ENCODE measurements around the gene RALY. TPM values are rescaled to one million over a fixed set of nuclear protein-coding genes. Genes with fewer than 3 reads are reported as not detected.

The RALY gene
- total and polyA plus RNA-seq, 7 experiments from 2014 or later, result 99.0 to 202 (median 121) TPM

DNA sequence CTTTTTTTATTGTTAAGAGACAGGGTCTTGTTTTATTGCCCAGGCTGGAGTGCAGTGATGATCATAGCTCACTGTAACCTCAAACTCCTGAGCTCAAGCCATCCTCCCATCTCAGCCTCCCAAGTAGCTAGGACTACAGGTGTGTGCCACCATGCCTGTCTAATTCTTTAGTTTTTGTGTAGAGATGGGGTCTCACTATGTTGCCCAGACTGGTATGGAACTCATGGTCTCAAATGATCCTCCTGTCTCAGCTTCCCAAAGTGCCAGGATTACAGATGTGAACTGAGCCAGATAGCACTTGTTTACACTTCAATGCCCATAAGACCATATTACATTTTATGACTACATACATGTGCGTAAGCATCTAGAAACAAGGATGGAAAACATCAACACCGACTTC is 100.2 kb downstream of the RALY start:
- ChIA-PET CTCF (interaction anchor here (0.6 kb wide), 1 partner anchor 1789 kb away, joined by 4 read pairs; no protein-coding TSS in a partner anchor), POLR2A (interaction anchor here (1.1 kb wide), 2 partner anchors 10 to 18 kb away, joined by 3 read pairs; partner anchors contain the start of gene EIF2S2)
- no peak for DNase-seq
- peaks cover 0 to 19% (median 3%) of the 10 kb centered on the region in 7 donors for H3K4me1 Mint-ChIP-seq
- Histone ChIP-seq H3K36me3 (ENCODE audit: control insufficient read depth in 2 of 3, insufficient read depth in 3 of 3, low read length in 3 of 3) (peaks cover 22 to 91% (median 27%) of the 10 kb centered on the region in 3 experiments), H3K4me1 (ENCODE audit: control insufficient read depth in 2 of 2, insufficient read depth in 2 of 2, low read length in 2 of 2) (no peaks in the 10 kb centered on the region), H3K27me3 (ENCODE audit: control insufficient read depth in 2 of 2, insufficient read depth in 2 of 2, low read length in 2 of 2) (no peaks in the 10 kb centered on the region), H3K4me3 (ENCODE audit: low read length) (no peak overlapping the region), H3K27ac (ENCODE audit: low read depth, low read length) (no peak overlapping the region), H3K9me3 (ENCODE audit: control insufficient read depth in 2 of 3, low read length in 3 of 3) (no peaks in the 10 kb centered on the region)
- no peaks in the 10 kb centered on the region for H3K27me3 Mint-ChIP-seq
- peaks cover 0 to 64% (median 39%) of the 10 kb centered on the region in 5 donors for H3K36me3 Mint-ChIP-seq
- no peaks in the 10 kb centered on the region for H3K9me3 Mint-ChIP-seq
- ATAC-seq, result no peak
- H3K27ac Mint-ChIP-seq, result peak overlapping the region in 7 of 9 donors; percentile 23 to 83 (median 73)
- intact Hi-C loops (cut with micrococcal nuclease), result loop anchor here in 1 of 2 donors (2.0 kb wide), 1 partner anchor 17 kb away; no protein-coding TSS in a partner anchor
- H3K4me3 Mint-ChIP-seq, result no peak overlapping the region

DNA sequence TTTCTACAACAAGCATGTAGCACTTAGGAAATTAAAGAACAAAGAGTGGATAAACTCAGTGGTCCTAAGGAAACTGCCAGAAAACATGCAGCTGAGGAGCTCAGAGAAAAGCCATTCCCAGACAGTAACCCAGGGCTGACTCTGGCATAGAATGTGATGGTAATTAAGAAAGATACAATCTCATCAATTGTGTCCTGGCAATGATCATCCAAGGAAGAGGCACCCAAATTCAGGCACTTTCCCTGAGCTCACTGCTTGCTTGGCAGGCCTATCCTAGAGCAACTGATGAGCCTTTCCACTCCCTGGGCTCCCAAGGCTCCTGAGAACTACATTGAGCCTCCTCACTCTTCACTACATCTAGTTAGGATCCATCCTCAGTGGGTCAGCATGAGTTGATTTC is 102.1 kb downstream of the RALY start:
- Mint-ChIP-seq H3K4me3 (no peak overlapping the region), H3K27ac (peak overlapping the region in 3 of 9 donors; percentile 59 to 70 (median 67)), H3K9me3 (no peaks in the 10 kb centered on the region), H3K27me3 (no peaks in the 10 kb centered on the region), H3K36me3 (peaks cover 0 to 56% (median 41%) of the 10 kb centered on the region in 5 donors), H3K4me1 (peaks cover 0 to 26% (median 8%) of the 10 kb centered on the region in 7 donors)
- Histone ChIP-seq H3K4me1 (ENCODE audit: control insufficient read depth in 2 of 2, insufficient read depth in 2 of 2, low read length in 2 of 2) (no peaks in the 10 kb centered on the region), H3K27me3 (ENCODE audit: control insufficient read depth in 2 of 2, insufficient read depth in 2 of 2, low read length in 2 of 2) (no peaks in the 10 kb centered on the region), H3K4me3 (ENCODE audit: low read length) (no peak overlapping the region), H3K27ac (ENCODE audit: low read depth, low read length) (no peak overlapping the region), H3K9me3 (ENCODE audit: control insufficient read depth in 2 of 3, low read length in 3 of 3) (no peaks in the 10 kb centered on the region), H3K36me3 (ENCODE audit: control insufficient read depth in 2 of 3, insufficient read depth in 3 of 3, low read length in 3 of 3) (peaks cover 19 to 90% (median 27%) of the 10 kb centered on the region in 3 experiments)
- ATAC-seq (no peak), DNase-seq (no peak)
- ChIA-PET POLR2A (interaction anchor here (1.3 kb wide), 1 partner anchor 16 kb away, joined by 7 read pairs; the partner anchor contains the start of gene EIF2S2), CTCF (no interaction called here)
- intact Hi-C loops (cut with micrococcal nuclease), result loop anchor here (1.0 to 2.0 kb wide), 2 partner anchors 12 to 15 kb away; no protein-coding TSS in a partner anchor

DNA sequence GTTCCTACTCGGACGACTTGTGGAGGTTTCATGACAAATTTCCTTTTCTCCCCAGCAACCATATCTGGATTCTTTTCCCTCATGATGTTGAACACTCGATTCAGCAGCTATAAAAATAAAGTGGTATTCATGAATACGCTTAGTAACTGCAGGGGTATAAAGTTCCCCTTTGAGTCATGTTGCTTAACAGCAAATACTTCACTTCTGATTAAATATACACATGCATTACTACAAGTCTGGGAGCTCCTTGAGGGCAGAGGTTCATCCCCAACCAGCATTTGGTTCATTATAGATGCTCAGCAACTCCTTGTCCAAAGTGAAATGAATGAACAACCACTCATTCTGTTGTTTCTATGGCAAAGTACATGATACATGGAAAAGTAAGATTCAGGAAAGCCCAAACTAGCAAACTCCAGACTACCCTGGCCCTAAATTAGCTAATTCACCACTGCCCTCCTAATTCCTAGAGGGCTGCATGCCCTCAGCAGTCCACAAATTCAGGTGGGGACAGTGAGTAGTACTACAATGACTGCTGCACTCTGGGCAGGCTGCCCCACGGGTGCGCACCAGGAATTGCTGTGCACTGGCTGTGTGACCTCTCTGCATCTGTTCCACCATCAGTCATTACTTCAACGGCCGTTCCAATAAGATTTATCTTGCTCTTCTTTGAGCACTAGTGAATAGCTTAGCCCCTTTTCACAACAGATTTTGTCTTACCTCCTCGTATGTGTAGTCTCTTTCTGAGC is 103.2 kb downstream of the RALY start:
- POLR2A ChIA-PET, result interaction anchor here (0.7 to 1.3 kb wide), 2 partner anchors 15 to 16 kb away, joined by 3 to 7 read pairs; partner anchors contain the start of gene EIF2S2
- CTCF ChIA-PET, result no interaction called here
- no peak for ATAC-seq

DNA sequence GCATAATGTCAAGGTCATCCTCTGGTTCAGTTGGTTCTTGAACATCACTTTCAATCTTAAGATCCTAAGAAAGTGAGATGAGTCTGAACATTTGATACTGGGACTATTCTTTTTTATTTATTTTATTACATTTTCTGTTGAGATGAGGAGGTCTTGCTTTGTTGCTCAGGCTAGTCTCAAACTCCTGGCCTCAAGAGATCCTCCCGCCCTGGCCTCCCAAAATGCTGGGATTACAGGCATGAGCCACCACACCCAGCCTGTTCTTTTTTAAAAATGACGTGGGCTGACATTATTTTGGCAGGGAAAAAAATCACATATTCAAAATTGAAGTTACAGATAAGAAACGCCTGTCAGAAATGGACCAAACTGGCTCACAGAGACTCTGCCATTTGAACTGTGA is 104.9 kb downstream of the RALY start:
- no peak for DNase-seq
- CTCF ChIA-PET, result no interaction called here
- no peak for ATAC-seq
- Mint-ChIP-seq H3K27ac (peak overlapping the region in 4 of 9 donors; percentile 20 to 40 (median 24)), H3K36me3 (peaks cover 0 to 52% (median 41%) of the 10 kb centered on the region in 5 donors), H3K4me3 (no peak overlapping the region), H3K4me1 (peaks cover 4 to 32% (median 14%) of the 10 kb centered on the region in 7 donors), H3K27me3 (no peaks in the 10 kb centered on the region), H3K9me3 (no peaks in the 10 kb centered on the region)
- H3K27ac ChIP-seq (ENCODE audit: low read depth, low read length), result no peak overlapping the region
- H3K9me3 ChIP-seq (ENCODE audit: control insufficient read depth in 2 of 3, low read length in 3 of 3), result no peaks in the 10 kb centered on the region
- H3K4me1 ChIP-seq (ENCODE audit: control insufficient read depth in 2 of 2, insufficient read depth in 2 of 2, low read length in 2 of 2), result no peaks in the 10 kb centered on the region
- H3K4me3 ChIP-seq (ENCODE audit: low read length), result no peak overlapping the region
- H3K36me3 ChIP-seq (ENCODE audit: control insufficient read depth in 2 of 3, insufficient read depth in 3 of 3, low read length in 3 of 3), result peaks cover 22 to 92% (median 27%) of the 10 kb centered on the region in 3 experiments
- intact Hi-C loops (cut with micrococcal nuclease), result no loop called here
- H3K27me3 ChIP-seq (ENCODE audit: control insufficient read depth in 2 of 2, insufficient read depth in 2 of 2, low read length in 2 of 2), result no peaks in the 10 kb centered on the region
- POLR2A ChIA-PET, result no interaction called here

More for the DNA sequence above, 103.2 kb downstream of the RALY start:
- Mint-ChIP-seq H3K36me3 (peaks cover 0 to 52% (median 36%) of the 10 kb centered on the region in 5 donors), H3K27me3 (no peaks in the 10 kb centered on the region), H3K4me3 (no peak overlapping the region), H3K9me3 (no peaks in the 10 kb centered on the region), H3K4me1 (peaks cover 3 to 26% (median 8%) of the 10 kb centered on the region in 7 donors), H3K27ac (peak overlapping the region in 6 of 9 donors; percentile 42 to 72 (median 50))
- no peak overlapping the region for H3K27ac ChIP-seq (ENCODE audit: low read depth, low read length)
- H3K27me3 ChIP-seq (ENCODE audit: control insufficient read depth in 2 of 2, insufficient read depth in 2 of 2, low read length in 2 of 2), result no peaks in the 10 kb centered on the region
- intact Hi-C loops (cut with micrococcal nuclease), result loop anchor here in 1 of 2 donors (1.0 kb wide), 1 partner anchor 11 kb away; no protein-coding TSS in a partner anchor
- H3K9me3 ChIP-seq (ENCODE audit: control insufficient read depth in 2 of 3, low read length in 3 of 3), result no peaks in the 10 kb centered on the region
- no peaks in the 10 kb centered on the region for H3K4me1 ChIP-seq (ENCODE audit: control insufficient read depth in 2 of 2, insufficient read depth in 2 of 2, low read length in 2 of 2)
- no peak overlapping the region for H3K4me3 ChIP-seq (ENCODE audit: low read length)
- DNase-seq, result no peak
- peaks cover 19 to 93% (median 27%) of the 10 kb centered on the region in 3 experiments for H3K36me3 ChIP-seq (ENCODE audit: control insufficient read depth in 2 of 3, insufficient read depth in 3 of 3, low read length in 3 of 3)

DNA sequence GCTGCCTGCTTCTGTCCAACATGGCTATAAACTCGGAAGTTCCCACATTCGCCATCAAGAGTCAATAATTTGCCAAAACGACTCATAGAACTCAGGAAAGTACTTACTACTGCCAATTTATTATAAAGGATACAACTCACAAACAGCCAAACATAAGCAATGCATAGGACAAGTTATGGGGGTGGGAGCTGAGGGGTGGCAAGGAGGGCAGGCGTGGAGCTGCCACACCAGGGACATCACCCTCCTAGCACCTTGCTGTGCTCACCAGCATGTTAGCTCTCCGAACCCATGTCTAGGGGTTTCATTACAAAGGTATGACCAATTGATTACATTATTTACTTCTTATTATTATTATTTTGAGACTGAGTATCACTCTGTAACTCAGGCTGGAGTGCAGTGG is 106.0 kb downstream of the RALY start:
- H3K4me3 Mint-ChIP-seq, result no peak overlapping the region
- no peak for DNase-seq
- peaks cover 8 to 37% (median 23%) of the 10 kb centered on the region in 7 donors for H3K4me1 Mint-ChIP-seq
- no peaks in the 10 kb centered on the region for H3K9me3 Mint-ChIP-seq
- peak overlapping the region in 6 of 9 donors; percentile 10 to 64 (median 46) for H3K27ac Mint-ChIP-seq
- no peak for ATAC-seq
- intact Hi-C loops (cut with micrococcal nuclease), result no loop called here
- Histone ChIP-seq H3K27ac (ENCODE audit: low read depth, low read length) (no peak overlapping the region), H3K27me3 (ENCODE audit: control insufficient read depth in 2 of 2, insufficient read depth in 2 of 2, low read length in 2 of 2) (no peaks in the 10 kb centered on the region), H3K4me3 (ENCODE audit: low read length) (no peak overlapping the region), H3K9me3 (ENCODE audit: control insufficient read depth in 2 of 3, low read length in 3 of 3) (no peaks in the 10 kb centered on the region), H3K4me1 (ENCODE audit: control insufficient read depth in 2 of 2, insufficient read depth in 2 of 2, low read length in 2 of 2) (no peaks in the 10 kb centered on the region), H3K36me3 (ENCODE audit: control insufficient read depth in 2 of 3, insufficient read depth in 3 of 3, low read length in 3 of 3) (peaks cover 29 to 96% (median 33%) of the 10 kb centered on the region in 3 experiments)
- CTCF ChIA-PET, result no interaction called here
- H3K36me3 Mint-ChIP-seq, result peaks cover 6 to 54% (median 47%) of the 10 kb centered on the region in 5 donors
- no peaks in the 10 kb centered on the region for H3K27me3 Mint-ChIP-seq
- POLR2A ChIA-PET, result interaction anchor here (0.9 to 1.7 kb wide), 2 partner anchors 13 to 30 kb away, joined by 3 to 7 read pairs; partner anchors contain the start of gene EIF2S2

DNA sequence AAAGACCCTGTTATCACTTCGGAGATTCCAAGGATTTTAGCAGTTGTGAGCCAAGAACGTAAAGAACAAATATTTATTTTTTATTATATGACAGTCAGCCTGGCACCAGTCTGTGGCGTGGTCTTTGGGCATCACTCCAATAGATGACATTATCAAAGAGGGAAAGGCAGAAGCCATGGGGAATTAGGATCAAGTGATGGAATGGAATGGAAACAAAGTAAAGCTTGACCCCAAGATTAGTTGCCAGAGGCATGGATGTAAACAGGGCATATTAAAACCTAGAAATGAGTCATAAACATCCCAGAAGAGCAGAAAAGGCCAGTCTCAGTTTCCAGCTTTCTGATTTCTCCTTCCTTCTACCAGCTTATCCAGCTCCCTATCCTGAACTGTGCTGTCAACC is 106.9 kb downstream of the RALY start:
- peaks cover 38 to 95% (median 40%) of the 10 kb centered on the region in 3 experiments for H3K36me3 ChIP-seq (ENCODE audit: control insufficient read depth in 2 of 3, insufficient read depth in 3 of 3, low read length in 3 of 3)
- ChIA-PET POLR2A (interaction anchor here (1.7 kb wide), 1 partner anchor 12 kb away, joined by 7 read pairs; the partner anchor contains the start of gene EIF2S2), CTCF (interaction anchor here (1.1 kb wide), 1 partner anchor 183 kb away, joined by 3 read pairs; no protein-coding TSS in a partner anchor)
- no peak overlapping the region for H3K4me3 Mint-ChIP-seq
- DNase-seq (no peak), ATAC-seq (no peak)
- intact Hi-C loops (cut with micrococcal nuclease), result no loop called here
- peak overlapping the region in 5 of 9 donors; percentile 4 to 62 (median 43) for H3K27ac Mint-ChIP-seq
- no peaks in the 10 kb centered on the region for H3K9me3 Mint-ChIP-seq
- peaks cover 15 to 46% (median 32%) of the 10 kb centered on the region in 7 donors for H3K4me1 Mint-ChIP-seq
- H3K4me1 ChIP-seq (ENCODE audit: control insufficient read depth in 2 of 2, insufficient read depth in 2 of 2, low read length in 2 of 2), result peaks cover 0 to under 1% of the 10 kb centered on the region in 2 donors
- no peaks in the 10 kb centered on the region for H3K27me3 ChIP-seq (ENCODE audit: control insufficient read depth in 2 of 2, insufficient read depth in 2 of 2, low read length in 2 of 2)
- H3K36me3 Mint-ChIP-seq, result peaks cover 15 to 62% (median 54%) of the 10 kb centered on the region in 5 donors
- H3K9me3 ChIP-seq (ENCODE audit: control insufficient read depth in 2 of 3, low read length in 3 of 3), result no peaks in the 10 kb centered on the region
- H3K4me3 ChIP-seq (ENCODE audit: low read length), result no peak overlapping the region
- no peak overlapping the region for H3K27ac ChIP-seq (ENCODE audit: low read depth, low read length)
- H3K27me3 Mint-ChIP-seq, result no peaks in the 10 kb centered on the region

All from naive thymus-derived CD4-positive, alpha-beta T cell (primary cell).